OCI-LY7 (cell line): ENCODE data around the gene CDC25B.
"Not testable (repeated sequence)": the region's sequence is repeated elsewhere in the genome, so short reads cannot be mapped to it uniquely, and the experiment has no call there.

ENCODE experiments used
- EZH2phosphoT487 ChIP-seq: fragments of 200-600 bp; sonication (generic); IDR thresholded peaks from 2 replicates; pipeline ENCODE4 v1.6.1; 2018; ENCODE audit warnings: low read depth, borderline replicate concordance, mild to moderate bottlenecking, mixed run types, antibody characterized with exemption, low read length, moderate library complexity, mixed read lengths
- TF ChIP-seq, protein P1 (sequence below): fragments of 200-600 bp; sonication (generic); conservative IDR thresholded peaks from 2 replicates; pipeline ENCODE4 v1.5.1; 2014; ENCODE audit warnings: mild to moderate bottlenecking, antibody characterized with exemption, low read length, moderate library complexity, mixed read lengths

- TF ChIP-seq, protein P1, sequence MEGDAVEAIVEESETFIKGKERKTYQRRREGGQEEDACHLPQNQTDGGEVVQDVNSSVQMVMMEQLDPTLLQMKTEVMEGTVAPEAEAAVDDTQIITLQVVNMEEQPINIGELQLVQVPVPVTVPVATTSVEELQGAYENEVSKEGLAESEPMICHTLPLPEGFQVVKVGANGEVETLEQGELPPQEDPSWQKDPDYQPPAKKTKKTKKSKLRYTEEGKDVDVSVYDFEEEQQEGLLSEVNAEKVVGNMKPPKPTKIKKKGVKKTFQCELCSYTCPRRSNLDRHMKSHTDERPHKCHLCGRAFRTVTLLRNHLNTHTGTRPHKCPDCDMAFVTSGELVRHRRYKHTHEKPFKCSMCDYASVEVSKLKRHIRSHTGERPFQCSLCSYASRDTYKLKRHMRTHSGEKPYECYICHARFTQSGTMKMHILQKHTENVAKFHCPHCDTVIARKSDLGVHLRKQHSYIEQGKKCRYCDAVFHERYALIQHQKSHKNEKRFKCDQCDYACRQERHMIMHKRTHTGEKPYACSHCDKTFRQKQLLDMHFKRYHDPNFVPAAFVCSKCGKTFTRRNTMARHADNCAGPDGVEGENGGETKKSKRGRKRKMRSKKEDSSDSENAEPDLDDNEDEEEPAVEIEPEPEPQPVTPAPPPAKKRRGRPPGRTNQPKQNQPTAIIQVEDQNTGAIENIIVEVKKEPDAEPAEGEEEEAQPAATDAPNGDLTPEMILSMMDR = not testable (repeated sequence)
- not testable (repeated sequence) for TF ChIP-seq EZH2phosphoT487
Observed at GRCh38 chr20:3840201-3840600, 44.1 kb downstream of the CDC25B start.
